ENCODE results near the gene STAB2. TPM values are rescaled to one million over a fixed set of nuclear protein-coding genes. Genes with fewer than 3 reads are reported as not detected.

STAB2 gene
- total and polyA plus RNA-seq, 2 of the 8 experiments (the other 6 are each of a cell fraction or from before 2014, with no cell fraction given): not detected

- H3K9ac ChIP-seq (replicated peaks in 1 of 4; ENCODE audit: extremely low read depth in 1 of 4, low read depth in 3 of 4, low read length in 3 of 4): no peak overlapping the region
- H3K23ac ChIP-seq (ENCODE audit: insufficient read length): no peak overlapping the region
- H2BK120ac ChIP-seq (replicated peaks; ENCODE audit: low read depth, low read length): no peak overlapping the region
- no peak for TF ChIP-seq NRF1 (IDR thresholded peaks at IDR 0.05; ENCODE audit: low read depth, low read length)
- no peak for TF ChIP-seq HDAC2 (IDR thresholded peaks at IDR 0.05; ENCODE audit: borderline replicate concordance in 1 of 2, low read depth in 2 of 2, low read length in 2 of 2)
- no peak for TF ChIP-seq RFX5 (IDR thresholded peaks at IDR 0.05; ENCODE audit: borderline replicate concordance, low read depth, low read length)
- no peak for TF ChIP-seq KDM5A (IDR thresholded peaks at IDR 0.05; ENCODE audit: low read length)
- TF ChIP-seq MAFK (IDR thresholded peaks at IDR 0.05; ENCODE audit: low read depth, low read length): no peak
- no peak for TF ChIP-seq SIX5 (IDR thresholded peaks at IDR 0.05; ENCODE audit: low read depth, low read length)
- TF ChIP-seq EP300 (IDR thresholded peaks at IDR 0.05; ENCODE audit: borderline replicate concordance in 1 of 2, low read depth in 2 of 2, low read length in 2 of 2): no peak
- CTCF ChIA-PET (ENCODE audit: partially characterized antibody): interaction anchor here (0.7 to 1.1 kb wide), 4 partner anchors 18 to 48 kb away, joined by 3 to 5 read pairs (median 3); no protein-coding TSS in a partner anchor
- no peak overlapping the region for H3K4me3 ChIP-seq (ENCODE audit: extremely low read depth in 1 of 4, insufficient read depth in 2 of 4, low read depth in 3 of 4, low read length in 4 of 4)
- H3K36me3 ChIP-seq (ENCODE audit: control insufficient read depth in 2 of 4, insufficient read depth in 4 of 4, low read length in 3 of 4): no peaks in the 10 kb centered on the region
- DNase-seq (ENCODE audit: low read depth in 1 of 2, low spot score in 2 of 2) (no peak), FAIRE-seq (no peak)
- no peaks in the 10 kb centered on the region for H3K79me1 ChIP-seq (ENCODE audit: low read depth, low read length)
- no peak overlapping the region for H4K8ac ChIP-seq (ENCODE audit: extremely low read depth, insufficient read depth, low read length)
- no peak overlapping the region for H3K27ac ChIP-seq (ENCODE audit: low read depth, low read length)
- H2AFZ ChIP-seq (ENCODE audit: low read length): no peak overlapping the region
- H3K14ac ChIP-seq (ENCODE audit: insufficient read length): no peak overlapping the region
- H3K56ac ChIP-seq (replicated peaks; ENCODE audit: insufficient read length, low read depth, low read length): no peak overlapping the region
- H4K91ac ChIP-seq (replicated peaks; ENCODE audit: insufficient read length, low read length): no peak overlapping the region
- H2AK5ac ChIP-seq (ENCODE audit: low read depth, low read length): no peak overlapping the region
- H2BK20ac ChIP-seq (ENCODE audit: low read length): no peak overlapping the region
- WGBS, 2 experiments (ENCODE audit: extremely low coverage in 1 of 2, insufficient coverage in 1 of 2, insufficient read length in 1 of 2, insufficient replicate concordance in 2 of 2, low coverage in 1 of 2, low lambda C conversion rate in 2 of 2, missing lambda C conversion rate in 1 of 2): 97% methylated on average over 7 of the region's 7 CpGs; no CpG with 5 or more reads in 1 of the 2 experiments
- H4K5ac ChIP-seq (ENCODE audit: insufficient read length, low read depth, low read length): no peak overlapping the region
- no peaks in the 10 kb centered on the region for H3K23me2 ChIP-seq (ENCODE audit: low read depth, low read length)
- H2BK12ac ChIP-seq (ENCODE audit: low read depth, low read length): no peak overlapping the region
- H3K18ac ChIP-seq (ENCODE audit: extremely low read depth, low read length): no peak overlapping the region
- H2BK15ac ChIP-seq (ENCODE audit: low read length): no peak overlapping the region
- no peak overlapping the region for H3K4me2 ChIP-seq (ENCODE audit: insufficient read depth in 1 of 2, low read depth in 2 of 2, low read length in 2 of 2)
- no peak overlapping the region for H2BK5ac ChIP-seq (ENCODE audit: low read depth, low read length)
- H3K4me1 ChIP-seq (replicated peaks in 1 of 4; ENCODE audit: control insufficient read depth in 3 of 4, insufficient read depth in 4 of 4, low read length in 3 of 4): peaks cover 0 to 4% (median 1%) of the 10 kb centered on the region in 4 experiments; a peak in 2 of 7 replicates
- H3K27me3 ChIP-seq (replicated peaks in 1 of 4; ENCODE audit: control insufficient read depth in 3 of 4, extremely low read depth in 1 of 4, insufficient read depth in 3 of 4, low read length in 3 of 4): no peaks in the 10 kb centered on the region
- H4K20me1 ChIP-seq (replicated peaks in 1 of 2; ENCODE audit: control insufficient read depth in 1 of 2, insufficient read depth in 2 of 2, low read length in 2 of 2): no peaks in the 10 kb centered on the region
- POLR2A ChIA-PET (ENCODE audit: partially characterized antibody): no interaction called here
- no peaks in the 10 kb centered on the region for H3K9me3 ChIP-seq (ENCODE audit: insufficient read depth in 2 of 2, low read depth in 1 of 2, low read length in 1 of 2)
- no peak overlapping the region for H3K4ac ChIP-seq (replicated peaks; ENCODE audit: insufficient read length, low read depth, low read length)
- H3K79me2 ChIP-seq (ENCODE audit: control insufficient read depth in 1 of 2, insufficient read depth in 2 of 2, low read length in 2 of 2): no peaks in the 10 kb centered on the region
Observed at GRCh38 chr12:103680591-103681141, 93.6 kb downstream of the STAB2 start.
